Measurements from ENCODE around the gene NLRP1. TPM values are rescaled to one million over a fixed set of nuclear protein-coding genes. Genes with fewer than 3 reads are reported as not detected.

NLRP1 gene
- 20.6 and 22.5 TPM in 2 replicates for total RNA-seq

GRCh38 chr17:5584383-5585286 is at the start of gene NLRP1:
Gene NLRP1 (minus strand): TSS chr17:5584509. CDS start chr17:5583957, 552 bp downstream.

GRCh38 chr17:5486206-5487124 is 97.8 kb downstream of the NLRP1 start, which contains the start of gene MIS12:
Gene MIS12 (plus strand): TSS chr17:5486566. CDS start chr17:5488863, 2,297 bp downstream.

GRCh38 chr17:5485270-5486205 is 98.8 kb downstream of the NLRP1 start, which contains the start of gene DERL2:
Gene DERL2 (minus strand): TSS chr17:5486178. CDS start chr17:5486161, 17 bp downstream.

Other genes starting within 250 kb of the NLRP1 start
- 37.3 and 48.9 TPM in 2 replicates for gene NUP88, start 164.8 kb downstream of the NLRP1 start, total RNA-seq
- gene RPAIN, start 164.3 kb downstream of the NLRP1 start, total RNA-seq: 25.4 and 27.1 TPM in 2 replicates
- gene C1QBP, start 145.4 kb downstream of the NLRP1 start, total RNA-seq: 127 and 134 TPM in 2 replicates
- 6.6 and 10.0 TPM in 2 replicates for gene DHX33, start 115.5 kb downstream of the NLRP1 start, total RNA-seq
- gene DERL2, start 98.3 kb downstream of the NLRP1 start, total RNA-seq: 30.0 and 33.4 TPM in 2 replicates
- 8.5 and 12.4 TPM in 2 replicates for gene MIS12, start 97.9 kb downstream of the NLRP1 start, total RNA-seq